ENCODE results near the gene RFX2.
A peak's percentile ranks its signal among the peaks of the same experiment; 100 is the strongest.

The RFX2 gene

DNA sequence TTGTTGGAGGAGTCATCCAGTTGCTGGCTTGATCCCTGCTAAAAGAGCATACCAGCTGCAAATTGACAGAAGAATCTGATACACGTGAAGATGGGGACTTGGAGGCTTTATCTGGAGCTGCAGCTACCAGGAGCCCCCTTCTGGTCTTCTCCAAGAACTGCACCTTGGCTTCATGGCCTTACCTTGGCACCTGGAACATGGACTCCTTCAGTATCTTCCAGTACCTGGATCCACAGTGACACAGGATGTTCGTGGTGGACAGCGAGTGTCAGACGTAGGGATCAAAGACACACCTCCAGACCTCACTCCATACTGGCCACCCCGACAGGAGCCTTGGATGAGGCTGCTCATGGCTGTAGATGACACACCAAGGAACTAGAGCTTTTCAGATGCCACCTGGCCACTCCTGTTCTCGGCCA lies 15.3 kb upstream of the RFX2 start:
- H3K9me3 ChIP-seq = no peaks in the 10 kb centered on the region
- H3K4me1 ChIP-seq (ENCODE audit: control insufficient read depth in 1 of 2, insufficient read depth in 1 of 2, low read depth in 1 of 2, low read length in 1 of 2) = no peaks in the 10 kb centered on the region
- no peaks in the 10 kb centered on the region for H3K36me3 ChIP-seq
- peaks cover 5% of the 10 kb centered on the region for H3K27me3 ChIP-seq
- TF ChIP-seq, protein P1, sequence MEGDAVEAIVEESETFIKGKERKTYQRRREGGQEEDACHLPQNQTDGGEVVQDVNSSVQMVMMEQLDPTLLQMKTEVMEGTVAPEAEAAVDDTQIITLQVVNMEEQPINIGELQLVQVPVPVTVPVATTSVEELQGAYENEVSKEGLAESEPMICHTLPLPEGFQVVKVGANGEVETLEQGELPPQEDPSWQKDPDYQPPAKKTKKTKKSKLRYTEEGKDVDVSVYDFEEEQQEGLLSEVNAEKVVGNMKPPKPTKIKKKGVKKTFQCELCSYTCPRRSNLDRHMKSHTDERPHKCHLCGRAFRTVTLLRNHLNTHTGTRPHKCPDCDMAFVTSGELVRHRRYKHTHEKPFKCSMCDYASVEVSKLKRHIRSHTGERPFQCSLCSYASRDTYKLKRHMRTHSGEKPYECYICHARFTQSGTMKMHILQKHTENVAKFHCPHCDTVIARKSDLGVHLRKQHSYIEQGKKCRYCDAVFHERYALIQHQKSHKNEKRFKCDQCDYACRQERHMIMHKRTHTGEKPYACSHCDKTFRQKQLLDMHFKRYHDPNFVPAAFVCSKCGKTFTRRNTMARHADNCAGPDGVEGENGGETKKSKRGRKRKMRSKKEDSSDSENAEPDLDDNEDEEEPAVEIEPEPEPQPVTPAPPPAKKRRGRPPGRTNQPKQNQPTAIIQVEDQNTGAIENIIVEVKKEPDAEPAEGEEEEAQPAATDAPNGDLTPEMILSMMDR (IDR thresholded peaks at IDR 0.05) = peak; percentile 94
- no peak overlapping the region for H3K4me3 ChIP-seq (ENCODE audit: low read depth in 1 of 2, low read length in 1 of 2)
- no peak overlapping the region for H3K27ac ChIP-seq

- Histone ChIP-seq H3K27me3 (no peaks in the 10 kb centered on the region), H3K27ac (no peak overlapping the region), H3K4me3 (ENCODE audit: low read depth in 1 of 2, low read length in 1 of 2) (no peak overlapping the region), H3K9me3 (no peaks in the 10 kb centered on the region), H3K4me1 (ENCODE audit: control insufficient read depth in 1 of 2, insufficient read depth in 1 of 2, low read depth in 1 of 2, low read length in 1 of 2) (peaks cover 0 to 7% of the 10 kb centered on the region in 2 experiments), H3K36me3 (no peaks in the 10 kb centered on the region)
- TF ChIP-seq, protein P1 (IDR thresholded peaks at IDR 0.05) = no peak
These were observed 8.7 kb upstream of the RFX2 start for GRCh38 chr19:6119031-6119430.

- Histone ChIP-seq H3K27ac (no peak overlapping the region), H3K27me3 (no peaks in the 10 kb centered on the region), H3K9me3 (no peaks in the 10 kb centered on the region), H3K4me3 (ENCODE audit: low read depth in 1 of 2, low read length in 1 of 2) (no peak overlapping the region), H3K4me1 (ENCODE audit: control insufficient read depth in 1 of 2, insufficient read depth in 1 of 2, low read depth in 1 of 2, low read length in 1 of 2) (peaks cover 0 to 7% of the 10 kb centered on the region in 2 experiments), H3K36me3 (no peaks in the 10 kb centered on the region)
- TF ChIP-seq, protein P1 (IDR thresholded peaks at IDR 0.05) = no peak
These were observed 7.7 kb upstream of the RFX2 start for GRCh38 chr19:6118043-6118442.

GRCh38 chr19:6117534-6117933 lies 7.2 kb upstream of the RFX2 start:
- H3K9me3 ChIP-seq = no peaks in the 10 kb centered on the region
- TF ChIP-seq, protein P1 (IDR thresholded peaks at IDR 0.05) = no peak
- no peak overlapping the region for H3K27ac ChIP-seq
- no peaks in the 10 kb centered on the region for H3K27me3 ChIP-seq
- no peaks in the 10 kb centered on the region for H3K36me3 ChIP-seq
- peaks cover 0 to 7% of the 10 kb centered on the region in 2 experiments for H3K4me1 ChIP-seq (ENCODE audit: control insufficient read depth in 1 of 2, insufficient read depth in 1 of 2, low read depth in 1 of 2, low read length in 1 of 2)
- no peak overlapping the region for H3K4me3 ChIP-seq (ENCODE audit: low read depth in 1 of 2, low read length in 1 of 2)

GRCh38 chr19:6116749-6117430 lies 6.6 kb upstream of the RFX2 start:
- Histone ChIP-seq H3K27me3 (no peaks in the 10 kb centered on the region), H3K9me3 (no peaks in the 10 kb centered on the region), H3K4me3 (ENCODE audit: low read depth in 1 of 2, low read length in 1 of 2) (no peak overlapping the region), H3K36me3 (no peaks in the 10 kb centered on the region), H3K4me1 (ENCODE audit: control insufficient read depth in 1 of 2, insufficient read depth in 1 of 2, low read depth in 1 of 2, low read length in 1 of 2) (peaks cover 0 to 7% of the 10 kb centered on the region in 2 experiments), H3K27ac (no peak overlapping the region)
- TF ChIP-seq, protein P1 (IDR thresholded peaks at IDR 0.05) = no peak
